KMS-11 (cell line): Measurements from ENCODE around the gene SCGB1A1.
"Not testable (repeated sequence)": the region's sequence is repeated elsewhere in the genome, so short reads cannot be mapped to it uniquely, and the experiment has no call there.

ENCODE experiments used
- H2AFZ ChIP-seq: fragments of 200-600 bp; sonication (generic); 2 replicates; pipeline ENCODE4 v1.6.1; 2016; ENCODE audit warnings: antibody characterized with exemption, mixed run types, low read depth
- H3K27ac ChIP-seq: fragments of 200-600 bp; sonication (generic); 2 replicates; pipeline ENCODE4 v1.6.1; 2016; ENCODE audit warnings: mild to moderate bottlenecking, mixed run types
- H3K27me3 ChIP-seq: fragments of 200-600 bp; sonication (generic); 2 replicates; pipeline ENCODE4 v1.6.1; 2017; ENCODE audit warnings: mild to moderate bottlenecking, low read depth, mixed run types, moderate library complexity; ENCODE audit not compliant: insufficient read depth
- H3K36me3 ChIP-seq: fragments of 200-600 bp; sonication (generic); 2 replicates; pipeline ENCODE4 v1.6.1; 2017; ENCODE audit warnings: mild to moderate bottlenecking, mixed run types; ENCODE audit not compliant: insufficient read depth
- H3K4me1 ChIP-seq: fragments of 200-600 bp; sonication (generic); 2 replicates; pipeline ENCODE4 v1.6.1; 2016; ENCODE audit warnings: mild to moderate bottlenecking, low read depth, mixed run types; ENCODE audit not compliant: poor library complexity, severe bottlenecking
- H3K4me2 ChIP-seq: fragments of 200-600 bp; sonication (generic); 2 replicates; pipeline ENCODE4 v1.7.0; 2016; ENCODE audit warnings: mild to moderate bottlenecking, mixed run types
- H3K4me3 ChIP-seq: fragments of 200-600 bp; sonication (generic); IDR thresholded peaks from 2 replicates; pipeline ENCODE4 v1.6.1; 2017; ENCODE audit warnings: low read depth, low read length, mixed read lengths; ENCODE audit not compliant: insufficient read depth
- H3K79me2 ChIP-seq: fragments of 200-600 bp; sonication (generic); 2 replicates; pipeline ENCODE4 v1.6.1; 2016; ENCODE audit warnings: low read depth, mixed run types; ENCODE audit not compliant: insufficient read depth
- H3K9ac ChIP-seq: fragments of 200-600 bp; sonication (generic); 2 replicates; pipeline ENCODE4 v1.6.1; 2016; ENCODE audit warnings: mild to moderate bottlenecking, mixed run types
- H4K20me1 ChIP-seq: fragments of 200-600 bp; sonication (generic); 2 replicates; pipeline ENCODE4 v1.6.1; 2016; ENCODE audit warnings: mild to moderate bottlenecking, mixed run types; ENCODE audit not compliant: insufficient read depth
- CTCF ChIP-seq: fragments of 200-600 bp; sonication (generic); conservative IDR thresholded peaks from 2 replicates; pipeline ENCODE4 v1.6.1; 2017; ENCODE audit warnings: low read depth, mild to moderate bottlenecking, antibody characterized with exemption, low read length, moderate library complexity, mixed read lengths

The SCGB1A1 gene

DNA sequence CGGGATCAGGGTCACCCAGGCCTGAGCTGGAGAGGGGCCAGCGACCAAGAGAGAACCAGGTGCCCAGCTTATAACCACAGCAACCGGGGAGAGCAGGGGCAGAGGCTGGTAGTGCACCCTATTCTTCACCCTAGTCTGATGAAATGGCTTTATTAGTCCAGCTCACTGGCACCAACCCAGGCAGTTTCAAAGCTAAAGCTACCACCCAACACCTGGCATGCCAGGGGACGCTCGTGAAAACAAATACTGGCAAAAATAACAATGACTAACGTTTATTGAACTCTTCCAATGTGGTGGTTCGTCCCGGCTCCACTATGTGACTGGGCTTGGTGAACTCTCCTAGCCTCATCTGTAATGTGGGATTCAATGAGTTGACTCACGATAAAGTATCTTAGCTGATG is 30.6 kb downstream of the SCGB1A1 start:
- peak overlapping the region; percentile 91 for H3K4me2 ChIP-seq
- H3K27me3 ChIP-seq, result no peaks in the 10 kb centered on the region
- TF ChIP-seq CTCF, result no peak
- H3K4me1 ChIP-seq, result peaks cover 76% of the 10 kb centered on the region
- no peak overlapping the region for H2AFZ ChIP-seq
- H3K79me2 ChIP-seq, result no peaks in the 10 kb centered on the region
- H3K36me3 ChIP-seq, result no peaks in the 10 kb centered on the region
- H3K27ac ChIP-seq, result peak overlapping the region; percentile 81
- no peak overlapping the region for H3K4me3 ChIP-seq
- peak overlapping the region; percentile 17; the same call in 1 of the 2 replicates for H3K9ac ChIP-seq
- no peaks in the 10 kb centered on the region for H4K20me1 ChIP-seq

DNA sequence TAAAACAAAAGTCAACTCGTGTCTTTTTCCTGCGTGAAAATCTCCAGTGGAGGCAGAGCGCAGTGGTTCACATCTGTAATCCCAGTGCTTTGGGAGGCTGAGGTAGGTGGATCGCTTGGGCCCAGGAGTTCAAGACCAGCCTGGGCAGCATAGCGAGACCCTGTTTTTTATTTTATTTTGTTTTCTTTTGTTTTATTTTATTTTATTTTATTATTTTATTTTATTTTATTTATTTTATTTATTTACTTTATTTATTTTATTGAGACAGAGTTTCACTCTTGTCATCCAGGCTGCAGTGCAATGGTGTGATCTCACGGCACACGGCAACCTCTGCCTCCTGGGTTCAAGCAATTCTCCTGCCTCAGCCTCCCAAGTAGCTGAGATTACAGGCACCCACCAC is 31.1 kb downstream of the SCGB1A1 start:
- H3K27me3 ChIP-seq, H3K36me3 ChIP-seq, H4K20me1 ChIP-seq, H3K4me3 ChIP-seq, H3K79me2 ChIP-seq, H2AFZ ChIP-seq: not testable (repeated sequence)
- peak overlapping the region; percentile 17; the same call in 1 of the 2 replicates for H3K9ac ChIP-seq
- peak overlapping the region; percentile 81 for H3K27ac ChIP-seq
- H3K4me1 ChIP-seq, result peaks cover 76% of the 10 kb centered on the region
- peak overlapping the region; percentile 91 for H3K4me2 ChIP-seq

GRCh38 chr11:62450543-62451240 is 31.9 kb downstream of the SCGB1A1 start:
- Histone ChIP-seq H3K27me3 (no peaks in the 10 kb centered on the region), H2AFZ (no peak overlapping the region), H3K4me2 (peak overlapping the region; percentile 28; the same call in 1 of the 2 replicates), H3K9ac (no peak overlapping the region), H3K79me2 (no peaks in the 10 kb centered on the region), H3K4me1 (peaks cover 76% of the 10 kb centered on the region), H3K27ac (peak overlapping the region; percentile 81; the same call in 1 of the 2 replicates), H4K20me1 (no peaks in the 10 kb centered on the region), H3K4me3 (no peak overlapping the region), H3K36me3 (no peaks in the 10 kb centered on the region)
- TF ChIP-seq CTCF, result no peak

DNA sequence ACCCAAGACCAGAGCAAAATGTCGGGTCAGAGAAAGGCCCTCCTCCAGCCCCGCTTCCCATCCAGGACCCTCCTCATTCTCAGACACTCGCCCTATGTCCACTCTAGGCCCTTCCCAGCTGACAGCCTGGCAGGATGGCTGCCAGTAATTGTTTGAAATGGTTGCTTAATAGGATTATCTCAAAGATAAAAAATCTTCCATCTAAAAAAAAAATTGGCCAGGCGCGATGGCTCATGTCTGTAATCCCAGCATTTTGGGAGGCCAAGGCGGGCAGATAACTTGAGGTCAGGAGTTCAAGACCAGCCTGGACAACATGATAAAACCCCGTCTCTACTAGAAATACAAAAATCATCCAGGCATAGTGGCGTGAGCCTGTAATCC is 32.4 kb downstream of the SCGB1A1 start:
- H2AFZ ChIP-seq, result no peak overlapping the region

More for the DNA sequence above, 32.4 kb downstream of the SCGB1A1 start:
- no peaks in the 10 kb centered on the region for H4K20me1 ChIP-seq
- peaks cover 76% of the 10 kb centered on the region for H3K4me1 ChIP-seq
- H3K36me3 ChIP-seq, result no peaks in the 10 kb centered on the region
- H3K4me2 ChIP-seq, result no peak overlapping the region
- no peak for TF ChIP-seq CTCF
- no peak overlapping the region for H3K4me3 ChIP-seq
- H3K27me3 ChIP-seq, result no peaks in the 10 kb centered on the region
- H3K27ac ChIP-seq, result no peak overlapping the region; the same call in 1 of the 2 replicates
- H3K79me2 ChIP-seq, result no peaks in the 10 kb centered on the region
- no peak overlapping the region for H3K9ac ChIP-seq
